Body of pancreas (tissue), 4 donors: ENCODE data around the gene AP3B1.

ENCODE experiments used
- CTCF ChIP-seq, 7 experiments: fragments of 450-650 bp in 4 of 7; fragments of 200-600 bp in 3 of 7; sonication (generic) in 3 of 7; IDR thresholded peaks; one replicate each; pipeline ENCODE4 v1.5.1; 2016 to 2019; ENCODE audit warnings: antibody characterized with exemption in 7 of 7
- POLR2A ChIP-seq, 3 donors: fragments of 450-650 bp; IDR thresholded peaks; one replicate each; pipeline ENCODE4 v1.6.1; 2016; ENCODE audit warnings: antibody characterized with exemption in 3 of 3, mild to moderate bottlenecking in 2 of 3

GRCh38 chr5:78190402-78190801 is 104.1 kb downstream of the AP3B1 start:
- no peak for TF ChIP-seq CTCF (IDR thresholded peaks at IDR 0.05)
- no peak for TF ChIP-seq POLR2A (IDR thresholded peaks at IDR 0.05)
